Activated naive CD8-positive, alpha-beta T cell treated with anti-CD3 and anti-CD28 coated beads, Interleukin-2, amount 10 ng/mL, durations not matched to agents 7 days and 5 days (primary cell): ENCODE measurements around the gene FGFR2. TPM values are rescaled to one million over a fixed set of nuclear protein-coding genes. Genes with fewer than 3 reads are reported as not detected.

Source experiments
- ATAC-seq: fragments of 150-1000 bp; cut with Tn5 transposase; one replicate; pipeline ENCODE4 v1.10.0; 2021; ENCODE audit warnings: low read depth, moderate library complexity
- POLR2A ChIA-PET: fragments of 350-600 bp; sonication (Branson Sonifier 250); formaldehyde crosslinking; loops from one replicate; lab custom pipeline; 2021; ENCODE audit warnings: antibody characterized with exemption; lab: Charles Lee
- DNase-seq: peaks from one replicate; pipeline ENCODE4 v3.0.0; 2021
- H3K27ac Mint-ChIP-seq: one replicate; pipeline ENCODE4 v1.8.0; 2022; ENCODE audit warnings: mild to moderate bottlenecking, mixed read lengths
- H3K27me3 Mint-ChIP-seq: one replicate; pipeline ENCODE4 v1.8.0; 2022; ENCODE audit warnings: mild to moderate bottlenecking, moderate library complexity, mixed read lengths
- H3K36me3 Mint-ChIP-seq: one replicate; pipeline ENCODE4 v1.8.0; 2021; ENCODE audit warnings: mild to moderate bottlenecking, mixed read lengths
- H3K4me1 Mint-ChIP-seq: one replicate; pipeline ENCODE4 v1.8.0; 2021; ENCODE audit warnings: mixed read lengths
- H3K4me3 Mint-ChIP-seq: one replicate; pipeline ENCODE4 v1.8.0; 2022; ENCODE audit warnings: mild to moderate bottlenecking, moderate library complexity, mixed read lengths
- H3K9me3 Mint-ChIP-seq: one replicate; pipeline ENCODE4 v1.8.0; 2021; ENCODE audit warnings: mixed read lengths
- total RNA-seq, 2 experiments: library from RNA; stranded (reverse); gene quantifications; one replicate each; pipeline ENCODE4 v1.2.3, GENCODE V29; 2021

FGFR2 gene
- total RNA-seq, 2 experiments from 2014 or later, result 0.89 to 1.1 TPM

- no peak overlapping the region for H3K4me3 Mint-ChIP-seq
- no peaks in the 10 kb centered on the region for H3K9me3 Mint-ChIP-seq
- no peaks in the 10 kb centered on the region for H3K36me3 Mint-ChIP-seq
- no peaks in the 10 kb centered on the region for H3K27me3 Mint-ChIP-seq
- no peak for ATAC-seq
- H3K27ac Mint-ChIP-seq, result no peak overlapping the region
- no peak for DNase-seq
- POLR2A ChIA-PET, result no interaction called here
- no peaks in the 10 kb centered on the region for H3K4me1 Mint-ChIP-seq
Measured at GRCh38 chr10:121436630-121437341, 161.5 kb downstream of the FGFR2 start.

GRCh38 chr10:121436281-121436629 lies 162.0 kb downstream of the FGFR2 start:
- POLR2A ChIA-PET, result no interaction called here
- Mint-ChIP-seq H3K27me3 (no peaks in the 10 kb centered on the region), H3K36me3 (no peaks in the 10 kb centered on the region), H3K27ac (no peak overlapping the region), H3K9me3 (no peaks in the 10 kb centered on the region), H3K4me1 (no peaks in the 10 kb centered on the region), H3K4me3 (no peak overlapping the region)
- no peak for ATAC-seq
- no peak for DNase-seq

- H3K4me3 Mint-ChIP-seq, result no peak overlapping the region
- H3K4me1 Mint-ChIP-seq, result no peaks in the 10 kb centered on the region
- no peak for ATAC-seq
- POLR2A ChIA-PET, result no interaction called here
- no peaks in the 10 kb centered on the region for H3K27me3 Mint-ChIP-seq
- peaks cover 2% of the 10 kb centered on the region for H3K9me3 Mint-ChIP-seq
- no peak for DNase-seq
- H3K27ac Mint-ChIP-seq, result no peak overlapping the region
- H3K36me3 Mint-ChIP-seq, result no peaks in the 10 kb centered on the region
Measured at GRCh38 chr10:121435099-121435875, 163.0 kb downstream of the FGFR2 start.

GRCh38 chr10:121433965-121434364 lies 164.3 kb downstream of the FGFR2 start:
- no peak for ATAC-seq
- H3K4me1 Mint-ChIP-seq, result no peaks in the 10 kb centered on the region
- no peaks in the 10 kb centered on the region for H3K36me3 Mint-ChIP-seq
- H3K27me3 Mint-ChIP-seq, result no peaks in the 10 kb centered on the region
- H3K27ac Mint-ChIP-seq, result no peak overlapping the region
- POLR2A ChIA-PET, result no interaction called here
- no peak overlapping the region for H3K4me3 Mint-ChIP-seq
- peaks cover 2% of the 10 kb centered on the region for H3K9me3 Mint-ChIP-seq
- DNase-seq, result no peak

GRCh38 chr10:121428867-121429266 lies 169.4 kb downstream of the FGFR2 start:
- no peaks in the 10 kb centered on the region for H3K36me3 Mint-ChIP-seq
- peaks cover 2% of the 10 kb centered on the region for H3K9me3 Mint-ChIP-seq
- no peaks in the 10 kb centered on the region for H3K4me1 Mint-ChIP-seq
- DNase-seq, result no peak
- H3K27me3 Mint-ChIP-seq, result no peaks in the 10 kb centered on the region
- no peak for ATAC-seq
- H3K27ac Mint-ChIP-seq, result no peak overlapping the region
- H3K4me3 Mint-ChIP-seq, result no peak overlapping the region
- POLR2A ChIA-PET, result no interaction called here
